H1 (cell line): Measurements from ENCODE around the gene NFE2L2. TPM values are rescaled to one million over a fixed set of nuclear protein-coding genes. Genes with fewer than 3 reads are reported as not detected.

Experiments
- CTCF ChIA-PET: fragments of 300-600 bp; sonication (Branson Sonifier 250); formaldehyde crosslinking; loops from one replicate; lab custom pipeline; 2021; ENCODE audit not compliant: partially characterized antibody; lab: Charles Lee
- POLR2A ChIA-PET: fragments of 300-600 bp; sonication (Branson Sonifier 250); formaldehyde crosslinking; loops from one replicate; lab custom pipeline; 2021; ENCODE audit warnings: inconsistent platforms; ENCODE audit not compliant: partially characterized antibody; lab: Charles Lee
- DNase-seq, 2 experiments: peaks; one replicate each; pipeline versions ENCODE4 v3.0.0 to v3.0.0-alpha.2; 2010 to 2022; ENCODE audit warnings: low spot score in 2 of 2, low read depth in 1 of 2, mixed read lengths in 1 of 2
- FAIRE-seq: peaks from 2 replicates; lab custom pipeline; 2011; peaks lifted over from hg19 to GRCh38; lab: Jason Lieb, UNC
- H2AFZ ChIP-seq: 2 replicates; pipeline ENCODE4 v1.8.1; 2012; ENCODE audit warnings: low read length, inconsistent platforms
- H2AK5ac ChIP-seq: 2 replicates; pipeline ENCODE4 v1.6.1; 2013; ENCODE audit warnings: low read depth, low read length
- H2BK120ac ChIP-seq: replicated peaks from 2 replicates; pipeline ENCODE3; 2013; ENCODE audit warnings: low read depth, low read length, inconsistent platforms
- H2BK12ac ChIP-seq: 2 replicates; pipeline ENCODE4 v1.6.1; 2013; ENCODE audit warnings: low read depth, low read length
- H2BK15ac ChIP-seq: 2 replicates; pipeline ENCODE4 v1.6.1; 2013; ENCODE audit warnings: low read length
- H2BK20ac ChIP-seq: 2 replicates; pipeline ENCODE4 v1.6.1; 2013; ENCODE audit warnings: low read length
- H2BK5ac ChIP-seq: 2 replicates; pipeline ENCODE4 v1.6.1; 2013; ENCODE audit warnings: low read depth, low read length
- H3K14ac ChIP-seq: 2 replicates; pipeline ENCODE4 v1.6.1; 2013; ENCODE audit warnings: inconsistent platforms; ENCODE audit not compliant: insufficient read length
- H3K18ac ChIP-seq: 2 replicates; pipeline ENCODE4 v1.6.1; 2013; ENCODE audit warnings: low read length; ENCODE audit errors: extremely low read depth
- H3K23ac ChIP-seq: 2 replicates; pipeline ENCODE4 v1.6.1; 2013; ENCODE audit warnings: inconsistent platforms; ENCODE audit not compliant: insufficient read length
- H3K23me2 ChIP-seq: 2 replicates; pipeline ENCODE4 v1.6.1; 2013; ENCODE audit warnings: low read depth, low read length
- H3K27ac ChIP-seq: 2 replicates; pipeline ENCODE4 v1.6.1; 2011; ENCODE audit warnings: low read depth, low read length, inconsistent platforms
- H3K27me3 ChIP-seq, 4 experiments: replicated peaks in 1 of 4; 1 replicate in 1 of 4; 2 replicates in 3 of 4; pipeline versions ENCODE4 v1.6.1 to v1.8.1; 2011 to 2013; ENCODE audit warnings: low read length in 3 of 4, mild to moderate bottlenecking in 3 of 4, inconsistent platforms in 2 of 4, mixed read lengths in 2 of 4, moderate library complexity in 1 of 4; ENCODE audit not compliant: control insufficient read depth in 3 of 4, insufficient read depth in 3 of 4; ENCODE audit errors: extremely low read depth in 1 of 4
- H3K36me3 ChIP-seq, 4 experiments: 2 replicates each; pipeline versions ENCODE4 v1.6.1 to v1.8.1; 2011 to 2013; ENCODE audit warnings: mild to moderate bottlenecking in 4 of 4, low read length in 3 of 4, moderate library complexity in 2 of 4, control low read depth in 1 of 4, inconsistent platforms in 1 of 4; ENCODE audit not compliant: insufficient read depth in 4 of 4, control insufficient read depth in 2 of 4
- H3K4ac ChIP-seq: replicated peaks from 2 replicates; pipeline ENCODE3; 2013; ENCODE audit warnings: low read length, low read depth, mixed read lengths, inconsistent platforms; ENCODE audit not compliant: insufficient read length
- H3K4me1 ChIP-seq, 4 experiments: replicated peaks in 1 of 4; 1 replicate in 1 of 4; 2 replicates in 3 of 4; pipeline versions ENCODE4 v1.6.1 to v1.8.1; 2011 to 2013; ENCODE audit warnings: low read length in 3 of 4, inconsistent platforms in 2 of 4, mixed read lengths in 1 of 4; ENCODE audit not compliant: insufficient read depth in 4 of 4, control insufficient read depth in 3 of 4
- H3K4me2 ChIP-seq, 2 experiments: 2 replicates each; pipeline versions ENCODE4 v1.6.1 to v1.8.1; 2011 to 2013; ENCODE audit warnings: low read depth in 2 of 2, low read length in 2 of 2, control low read depth in 1 of 2, inconsistent platforms in 1 of 2, mild to moderate bottlenecking in 1 of 2; ENCODE audit not compliant: insufficient read depth in 1 of 2
- H3K4me3 ChIP-seq, 4 experiments: fragments of 200-600, 300-600 bp in 1 of 4; sonication (generic), shearing (Covaris generic), sonication (Bioruptor Twin) in 1 of 4; 2 replicates each; pipeline versions ENCODE4 v1.5.1 to v1.8.1; 2011 to 2016; ENCODE audit warnings: low read length in 4 of 4, low read depth in 3 of 4, control low read depth in 2 of 4, inconsistent platforms in 2 of 4, mild to moderate bottlenecking in 2 of 4, mixed read lengths in 1 of 4, moderate library complexity in 1 of 4; ENCODE audit not compliant: insufficient read depth in 2 of 4; ENCODE audit errors: extremely low read depth in 1 of 4
- H3K56ac ChIP-seq: replicated peaks from 2 replicates; pipeline ENCODE3; 2013; ENCODE audit warnings: low read depth, mild to moderate bottlenecking, mixed read lengths, low read length, inconsistent platforms; ENCODE audit not compliant: insufficient read length
- H3K79me1 ChIP-seq: 2 replicates; pipeline ENCODE4 v1.6.1; 2013; ENCODE audit warnings: low read depth, low read length, control low read depth
- H3K79me2 ChIP-seq, 2 experiments: 2 replicates each; pipeline versions ENCODE4 v1.6.1 to v1.8.1; 2012 to 2013; ENCODE audit warnings: low read length in 2 of 2, mild to moderate bottlenecking in 2 of 2, inconsistent platforms in 1 of 2; ENCODE audit not compliant: insufficient read depth in 2 of 2, control insufficient read depth in 1 of 2
- H3K9ac ChIP-seq, 4 experiments: replicated peaks in 1 of 4; 1 replicate in 1 of 4; 2 replicates in 3 of 4; pipeline versions ENCODE4 v1.6.1 to v1.8.1; 2011 to 2013; ENCODE audit warnings: low read depth in 3 of 4, low read length in 3 of 4, control low read depth in 2 of 4, mild to moderate bottlenecking in 2 of 4, moderate library complexity in 2 of 4, inconsistent platforms in 1 of 4; ENCODE audit errors: extremely low read depth in 1 of 4
- H3K9me3 ChIP-seq, 2 experiments: 2 replicates each; pipeline versions ENCODE4 v1.6.1 to v1.8.1; 2012 to 2013; ENCODE audit warnings: mild to moderate bottlenecking in 2 of 2, moderate library complexity in 2 of 2, control low read depth in 1 of 2, inconsistent platforms in 1 of 2, low read depth in 1 of 2, low read length in 1 of 2, mixed read lengths in 1 of 2; ENCODE audit not compliant: insufficient read depth in 2 of 2
- H4K20me1 ChIP-seq, 2 experiments: replicated peaks in 1 of 2; 2 replicates each; pipeline versions ENCODE3 to v1.8.1; 2011 to 2013; ENCODE audit warnings: inconsistent platforms in 2 of 2, low read length in 2 of 2, mild to moderate bottlenecking in 1 of 2; ENCODE audit not compliant: insufficient read depth in 2 of 2, control insufficient read depth in 1 of 2
- H4K5ac ChIP-seq: 2 replicates; pipeline ENCODE4 v1.6.1; 2013; ENCODE audit warnings: low read length, low read depth, mixed read lengths, inconsistent platforms; ENCODE audit not compliant: insufficient read length
- H4K8ac ChIP-seq: 2 replicates; pipeline ENCODE4 v1.8.0; 2013; ENCODE audit warnings: mild to moderate bottlenecking, moderate library complexity, low read length, inconsistent platforms; ENCODE audit not compliant: insufficient read depth; ENCODE audit errors: extremely low read depth
- H4K91ac ChIP-seq: replicated peaks from 2 replicates; pipeline ENCODE3; 2013; ENCODE audit warnings: low read length, mixed read lengths, inconsistent platforms; ENCODE audit not compliant: insufficient read length
- E2F6 ChIP-seq: IDR thresholded peaks from 2 replicates; pipeline ENCODE4 v1.6.1; 2012; ENCODE audit warnings: inconsistent platforms
- JUN ChIP-seq: IDR thresholded peaks from 2 replicates; pipeline ENCODE4 v1.6.1; 2011; ENCODE audit warnings: low read depth, mild to moderate bottlenecking, improper control_type of control experiment, low read length
- NANOG ChIP-seq: IDR thresholded peaks from 2 replicates; pipeline ENCODE4 v1.6.1; 2011; ENCODE audit warnings: low read length, low read depth, mild to moderate bottlenecking, inconsistent platforms; ENCODE audit not compliant: insufficient read depth, poor library complexity, severe bottlenecking
- PHF8 ChIP-seq: fragments of 200-600 bp; sonication (generic); conservative IDR thresholded peaks from 2 replicates; pipeline ENCODE4 v1.7.1; 2012; ENCODE audit warnings: low read depth, mild to moderate bottlenecking, inconsistent platforms, low read length, moderate library complexity
- POLR2AphosphoS5 ChIP-seq: IDR thresholded peaks from 2 replicates; pipeline ENCODE4 v1.6.1; 2011; ENCODE audit warnings: low read depth, low read length
- RBBP5 ChIP-seq: IDR thresholded peaks from 2 replicates; pipeline ENCODE4 v1.7.1; 2012; ENCODE audit warnings: low read depth, mild to moderate bottlenecking, inconsistent platforms, low read length, moderate library complexity, borderline replicate concordance
- WGBS, 2 experiments: shearing (Covaris generic) in 1 of 2; methylation state at CpG; one replicate each; pipeline versions ENCODE4 v1.1.6 to v1.1.7; 2013 to 2015; ENCODE audit warnings: low lambda C conversion rate in 2 of 2, mixed read lengths in 2 of 2, inconsistent platforms in 1 of 2, low coverage in 1 of 2, missing lambda C conversion rate in 1 of 2; ENCODE audit not compliant: insufficient replicate concordance in 2 of 2, insufficient coverage in 1 of 2, insufficient read length in 1 of 2; ENCODE audit errors: extremely low coverage in 1 of 2, missing lambda C conversion rate in 1 of 2; 5-methylcytosine and 5-hydroxymethylcytosine counted together
- polyA plus RNA-seq, 7 experiments: library from polyadenylated mRNA; depleted of rRNA in 3 of 7; stranded (reverse) in 5 of 7; unstranded in 2 of 7; fragments of >200 nt in 5 of 7; fragments of 200-250 nt in 2 of 7; gene quantifications; 1 replicate in 5 of 7; 2 replicates in 1 of 7; 4 replicates in 1 of 7; pipeline versions ENCODE4 v1.2.1 to v1.2.3, GENCODE V29; 2011 to 2013; ENCODE audit warnings: missing spikeins in 2 of 7, mixed read lengths in 2 of 7
- total RNA-seq: library from RNA; stranded (reverse); fragmentation: NEBNext Ultra II Directional; extraction: Animal tissue kit (Norgen Biotek cat#: 25700); gene quantifications from 2 replicates; pipeline ENCODE4 v1.2.1, GENCODE V29; 2021

NFE2L2 gene
- total and polyA plus RNA-seq, 2 of the 8 experiments (the other 6 are each of a cell fraction or from before 2014, with no cell fraction given): 33.2 to 34.5 TPM

- no peak overlapping the region for H2BK15ac ChIP-seq
- no peak for FAIRE-seq
- no peaks in the 10 kb centered on the region for H4K20me1 ChIP-seq
- no peak overlapping the region for H3K4me3 ChIP-seq
- H2BK5ac ChIP-seq: no peak overlapping the region
- H4K8ac ChIP-seq: no peak overlapping the region
- POLR2A ChIA-PET: interaction anchor here (1.1 to 2.2 kb wide), 2 partner anchors 27 to 88 kb away, joined by 3 to 7 read pairs; partner anchors contain the start of gene NFE2L2
- no peak overlapping the region for H3K18ac ChIP-seq
- TF ChIP-seq POLR2AphosphoS5 (no peak), E2F6 (no peak), PHF8 (no peak), NANOG (no peak), JUN (no peak), RBBP5 (no peak)
- H2AK5ac ChIP-seq: no peak overlapping the region
- CTCF ChIA-PET: no interaction called here
- WGBS, 2 experiments: 87% methylated on average over 4 of the region's 4 CpGs; no CpG with 5 or more reads in 1 of the 2 experiments
- no peak overlapping the region for H3K56ac ChIP-seq
- H3K27ac ChIP-seq: no peak overlapping the region
- H3K36me3 ChIP-seq: no peaks in the 10 kb centered on the region
- H3K23ac ChIP-seq: no peak overlapping the region
- H3K79me1 ChIP-seq: no peaks in the 10 kb centered on the region
- H3K4me1 ChIP-seq: no peaks in the 10 kb centered on the region
- H3K14ac ChIP-seq: no peak overlapping the region
- H2BK12ac ChIP-seq: no peak overlapping the region
- H3K23me2 ChIP-seq: no peaks in the 10 kb centered on the region
- no peak overlapping the region for H4K5ac ChIP-seq
- no peak overlapping the region for H4K91ac ChIP-seq
- H3K79me2 ChIP-seq: no peaks in the 10 kb centered on the region
- no peak overlapping the region for H3K4ac ChIP-seq
- H3K4me2 ChIP-seq: no peak overlapping the region
- H3K9ac ChIP-seq: no peak overlapping the region
- no peak for DNase-seq
- H2BK20ac ChIP-seq: no peak overlapping the region
- no peak overlapping the region for H2BK120ac ChIP-seq
- no peaks in the 10 kb centered on the region for H3K9me3 ChIP-seq
- no peak overlapping the region for H2AFZ ChIP-seq
- no peaks in the 10 kb centered on the region for H3K27me3 ChIP-seq
Observed at GRCh38 chr2:177291701-177292100, 27.2 kb upstream of the NFE2L2 start.
